Kidney glomerular epithelial cell (primary cell): ENCODE data around the gene FOXE1.

Experiments used
- DNase-seq: peaks from one replicate; lab custom pipeline; 2025; lab: John Stamatoyannopoulos, UW

Gene FOXE1

GRCh38 chr9:97853056-97853843 lies at the start of gene FOXE1:
Gene FOXE1, plus strand, starts transcription at chr9:97853226. Its CDS starts 689 bp downstream, at chr9:97853915.
- no peak for DNase-seq

- no peak for DNase-seq
Measured at GRCh38 chr9:97804059-97804365, 49.0 kb upstream of the FOXE1 start.

GRCh38 chr9:97806721-97807120 lies 46.3 kb upstream of the FOXE1 start:
- DNase-seq, result no peak

DNA sequence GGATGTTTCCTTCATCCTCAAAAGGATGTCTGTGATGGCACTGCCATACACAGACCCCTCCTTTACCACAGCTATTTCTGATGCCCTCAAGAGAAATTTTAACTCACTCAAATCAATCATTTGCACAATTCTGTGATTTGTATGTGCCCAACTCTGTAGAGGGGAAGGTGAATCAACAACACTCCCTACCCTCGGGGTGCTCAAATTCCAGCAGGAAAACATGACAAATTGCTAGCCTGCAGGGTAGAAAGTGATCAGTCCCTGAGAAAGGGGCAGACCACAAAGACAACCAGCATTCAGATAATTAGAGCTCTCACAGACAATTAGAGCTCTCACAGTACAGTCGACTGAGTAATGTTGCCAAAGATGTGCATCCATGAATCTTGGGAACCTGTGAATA lies 45.3 kb upstream of the FOXE1 start:
- DNase-seq, result peak; percentile 53

GRCh38 chr9:97808415-97808814 lies 44.6 kb upstream of the FOXE1 start:
- DNase-seq, result no peak

GRCh38 chr9:97808972-97809371 lies 44.1 kb upstream of the FOXE1 start:
- DNase-seq, result peak; percentile 85

GRCh38 chr9:97809666-97810344 lies 43.2 kb upstream of the FOXE1 start:
- peak; percentile 41 for DNase-seq

- DNase-seq, result peak; percentile 62
Measured at GRCh38 chr9:97811533-97812246, 41.3 kb upstream of the FOXE1 start.

GRCh38 chr9:97812247-97812543 lies 40.8 kb upstream of the FOXE1 start:
- DNase-seq, result no peak

DNA sequence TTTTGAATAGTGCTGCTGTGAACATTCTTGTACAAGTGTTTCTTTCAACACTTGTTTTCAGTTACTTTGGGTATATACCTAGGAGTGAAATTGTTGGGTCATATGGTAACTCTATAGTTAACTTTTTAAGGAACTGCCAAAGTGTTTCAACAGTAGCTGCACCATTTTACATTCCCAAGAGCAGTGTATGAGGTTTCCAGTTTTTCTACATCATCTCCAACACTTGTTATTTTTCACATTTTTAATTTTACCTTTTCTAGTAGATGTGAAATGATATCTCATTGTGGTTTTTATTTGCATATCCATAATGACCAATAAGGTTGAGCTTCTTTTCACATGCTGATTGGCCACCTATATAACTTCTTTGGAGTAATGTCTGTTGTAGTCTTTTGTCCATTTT lies 40.0 kb upstream of the FOXE1 start:
- DNase-seq, result no peak

DNA sequence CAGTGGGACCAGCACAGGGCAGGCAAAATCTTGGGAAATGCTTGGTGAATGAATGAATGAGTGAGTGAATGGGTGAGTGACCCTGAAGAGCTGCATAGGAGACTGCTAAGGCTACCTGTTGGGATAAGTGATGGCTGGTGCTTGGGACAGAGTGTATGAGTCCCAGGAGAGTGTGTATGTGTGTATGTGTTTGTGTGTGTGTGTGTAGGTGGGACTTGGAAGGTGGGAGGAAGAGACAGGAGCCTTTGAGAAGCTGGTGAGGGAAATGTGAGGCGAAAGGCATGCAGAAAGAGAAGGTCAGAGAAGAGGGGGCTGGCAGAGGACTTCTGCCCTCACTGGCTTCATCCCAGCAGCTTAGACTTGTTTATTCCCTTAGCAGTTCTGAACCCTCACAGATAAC lies 33.3 kb upstream of the FOXE1 start:
- no peak for DNase-seq

GRCh38 chr9:97820373-97820772 lies 32.7 kb upstream of the FOXE1 start:
- no peak for DNase-seq

DNA sequence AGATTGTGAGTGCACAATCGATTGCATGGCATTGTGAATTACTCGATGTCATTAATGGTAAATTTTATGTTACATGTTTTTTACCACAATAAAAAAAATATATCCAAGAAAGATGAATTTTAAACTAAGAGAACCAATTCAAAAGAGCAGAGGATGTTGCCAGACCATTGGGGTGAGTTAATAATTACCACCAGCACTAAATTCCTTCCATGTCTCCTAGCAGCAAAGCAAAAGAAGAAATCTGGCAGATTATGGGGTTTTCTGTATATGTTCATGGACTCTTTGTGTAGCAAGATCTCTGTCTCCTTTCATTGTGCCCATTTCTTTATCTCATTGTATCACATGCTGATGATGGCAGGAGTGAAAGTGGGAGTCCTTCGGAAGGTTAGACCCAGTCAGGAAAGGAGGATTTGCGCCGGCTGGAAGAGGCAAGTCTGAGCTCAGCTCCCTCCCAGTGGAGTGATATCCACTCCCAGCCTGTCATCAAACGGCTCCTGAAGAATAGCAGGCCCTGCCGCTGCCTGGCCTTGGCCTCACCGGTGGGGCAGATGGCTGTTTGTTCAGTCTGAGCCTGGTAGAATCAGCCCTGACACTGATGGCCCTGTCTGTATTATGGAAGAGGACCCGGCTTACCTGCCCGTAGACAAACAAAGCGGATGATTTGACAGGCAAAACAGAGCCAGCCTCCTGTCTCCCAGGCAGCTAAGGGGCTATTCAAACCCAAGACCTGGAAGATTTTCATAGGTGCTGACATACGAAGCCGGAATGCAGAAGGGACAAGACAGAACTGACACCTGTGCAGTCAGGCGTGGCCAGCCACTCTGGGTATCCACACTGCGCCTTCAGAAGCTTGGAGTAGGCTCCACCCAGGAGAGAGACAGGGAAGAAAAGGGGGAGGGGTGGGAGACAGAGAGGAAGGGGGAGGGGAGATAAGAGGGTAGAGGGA lies 21.9 kb upstream of the FOXE1 start:
- peak; percentile 45 for DNase-seq

GRCh38 chr9:97831843-97832636 lies 21.0 kb upstream of the FOXE1 start:
- DNase-seq, result no peak

DNA sequence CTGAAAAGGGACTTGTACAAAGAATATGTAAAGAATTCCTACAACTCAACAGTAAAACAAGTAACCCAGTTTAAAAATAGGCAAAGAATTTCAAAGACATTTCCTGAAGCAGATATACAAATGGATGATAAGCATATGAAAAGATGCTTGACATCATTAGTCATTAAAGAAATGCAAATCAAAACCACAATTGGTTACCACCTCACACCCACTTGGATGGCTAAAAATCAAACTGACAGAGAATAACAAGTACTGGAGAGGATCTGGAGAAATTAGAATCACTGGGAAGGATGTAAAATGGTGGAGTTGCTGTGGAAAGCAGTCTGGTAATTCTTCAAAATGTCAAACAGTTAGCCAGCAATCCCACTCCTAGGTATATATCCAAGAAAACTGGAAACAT lies 12.5 kb upstream of the FOXE1 start:
- DNase-seq, result no peak

GRCh38 chr9:97842960-97843359 lies 10.1 kb upstream of the FOXE1 start:
- DNase-seq, result no peak

DNA sequence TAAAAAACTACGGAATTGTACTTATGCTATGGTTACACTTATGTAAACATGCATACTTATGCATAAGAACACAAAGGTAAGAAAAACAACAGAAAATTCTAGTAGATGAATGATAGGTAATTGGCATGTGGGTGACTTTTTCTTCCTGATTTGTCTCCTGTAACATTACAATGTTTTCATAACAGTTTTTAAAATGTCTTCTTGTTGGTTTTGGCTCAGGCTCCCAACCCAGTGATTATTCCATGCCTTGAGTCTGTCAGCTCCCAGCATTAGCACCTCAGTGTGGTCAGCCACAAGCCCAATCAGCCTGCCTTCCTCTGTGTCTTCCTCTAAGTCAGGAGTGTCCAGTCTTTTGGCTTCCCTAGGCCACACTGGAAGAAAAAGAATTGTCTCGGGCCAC lies 7.9 kb upstream of the FOXE1 start:
- peak; percentile 80 for DNase-seq

DNA sequence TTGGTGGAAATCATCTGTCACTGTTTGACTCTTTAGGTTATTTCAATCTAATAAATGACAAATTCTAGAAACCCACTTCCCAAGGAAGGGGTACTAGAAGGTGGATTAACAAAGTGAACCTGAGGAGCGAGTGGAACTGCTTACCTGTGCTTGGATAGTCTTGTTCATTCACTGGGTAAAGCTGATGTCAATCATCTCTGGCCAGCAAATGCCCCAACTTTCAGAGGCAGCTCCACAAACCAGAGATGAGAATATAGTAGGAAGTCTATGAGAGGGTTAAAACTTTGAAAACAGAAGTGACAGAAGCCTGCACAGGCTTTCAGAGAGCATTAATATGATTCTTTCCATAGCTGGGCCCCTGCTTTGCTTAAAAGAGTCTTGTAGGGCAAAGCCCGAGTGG lies 7.3 kb upstream of the FOXE1 start:
- no peak for DNase-seq

GRCh38 chr9:97846347-97846746 lies 6.7 kb upstream of the FOXE1 start:
- no peak for DNase-seq

DNA sequence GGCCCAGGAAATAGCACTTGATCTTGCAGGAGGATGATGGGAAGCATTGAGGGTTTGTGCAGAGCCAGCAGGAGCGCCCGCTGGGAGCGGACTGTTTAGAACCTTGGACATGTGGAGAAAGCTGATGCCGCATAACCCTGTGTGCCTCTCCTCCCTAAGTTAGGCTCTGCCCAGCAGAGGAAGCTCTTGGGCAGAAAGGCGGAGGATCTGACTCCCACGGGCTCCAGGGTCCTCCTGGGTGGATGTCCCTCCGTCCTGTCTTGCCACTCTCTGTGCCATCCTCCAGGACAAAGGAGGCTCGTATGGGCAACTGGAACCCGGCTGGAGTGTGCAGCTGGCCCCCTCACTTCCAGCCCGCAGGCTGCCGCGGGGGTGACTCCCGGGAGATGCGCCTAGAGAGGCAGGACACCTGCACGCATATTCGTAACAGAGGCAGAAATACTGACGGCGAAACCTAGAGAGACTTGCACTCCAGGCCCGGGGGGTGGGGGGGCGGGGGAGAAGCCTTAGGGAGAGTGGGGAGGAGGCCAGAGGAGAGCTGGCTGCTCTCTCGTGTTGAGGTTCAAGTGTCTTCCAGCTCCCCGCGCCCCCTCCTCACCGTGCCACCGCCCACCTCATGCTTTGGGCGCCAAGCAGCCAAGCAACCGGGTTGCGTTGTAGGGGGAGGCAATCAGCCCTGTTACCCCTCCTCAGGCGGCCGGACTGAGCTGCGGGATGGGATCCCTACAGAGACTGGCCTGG lies 5.4 kb upstream of the FOXE1 start:
- DNase-seq, result no peak

DNA sequence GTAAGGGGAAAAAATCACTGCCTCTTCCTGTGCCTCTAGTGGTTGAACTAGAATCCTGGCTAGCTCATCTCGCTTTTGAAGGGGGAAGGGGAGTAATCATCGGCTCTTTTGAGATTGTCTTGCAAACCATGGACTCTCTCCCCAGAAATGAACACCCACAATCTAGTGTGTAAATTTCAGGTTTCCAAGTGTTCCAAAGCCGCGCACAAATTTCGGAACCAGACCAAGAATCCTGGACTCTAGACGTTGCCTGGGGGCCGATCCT lies 4.9 kb upstream of the FOXE1 start:
- DNase-seq, result no peak
